Measurements from ENCODE around the gene SYNPO2L.
A peak's percentile ranks its signal among the peaks of the same experiment; 100 is the strongest.
"Not testable (repeated sequence)": the region's sequence is repeated elsewhere in the genome, so short reads cannot be mapped to it uniquely, and the experiment has no call there.

SYNPO2L gene

GRCh38 chr10:73663621-73664020 lies 7.8 kb upstream of the SYNPO2L start:
- not testable (repeated sequence) for DNase-seq; H3K4me3 ChIP-seq (ENCODE audit: low read depth, low read length); H3K36me3 ChIP-seq; H3K9me3 ChIP-seq; H3K27me3 ChIP-seq; H3K4me1 ChIP-seq

- not testable (repeated sequence) for H3K36me3 ChIP-seq; DNase-seq; H3K4me3 ChIP-seq (ENCODE audit: low read depth, low read length); H3K4me1 ChIP-seq; H3K9me3 ChIP-seq; H3K27me3 ChIP-seq
These were observed 6.9 kb upstream of the SYNPO2L start for GRCh38 chr10:73662705-73663104.

GRCh38 chr10:73655257-73655989 lies 406 bp downstream of the SYNPO2L start:
- Histone ChIP-seq H3K9me3 (no peaks in the 10 kb centered on the region), H3K4me1 (no peaks in the 10 kb centered on the region), H3K36me3 (no peaks in the 10 kb centered on the region), H3K4me3 (ENCODE audit: low read depth, low read length) (no peak overlapping the region), H3K27me3 (no peaks in the 10 kb centered on the region)
- TF ChIP-seq CTCF (IDR thresholded peaks at IDR 0.05; ENCODE audit: low read depth, low read length): no peak
- DNase-seq: no peak

- H3K4me1 ChIP-seq: no peaks in the 10 kb centered on the region
- DNase-seq: no peak
These were observed 2.1 kb downstream of the SYNPO2L start for GRCh38 chr10:73653701-73654100.

GRCh38 chr10:73653195-73653594 lies 2.6 kb downstream of the SYNPO2L start:
- DNase-seq: no peak
- H3K36me3 ChIP-seq: no peaks in the 10 kb centered on the region
- H3K4me3 ChIP-seq (ENCODE audit: low read depth, low read length): no peak overlapping the region
- H3K9me3 ChIP-seq: no peaks in the 10 kb centered on the region
- H3K4me1 ChIP-seq: no peaks in the 10 kb centered on the region
- H3K27me3 ChIP-seq: no peaks in the 10 kb centered on the region
- no peak for TF ChIP-seq CTCF (IDR thresholded peaks at IDR 0.05; ENCODE audit: low read depth, low read length)

More at GRCh38 chr10:73653701-73654100, 2.1 kb downstream of the SYNPO2L start:
- H3K9me3 ChIP-seq: no peaks in the 10 kb centered on the region
- no peak overlapping the region for H3K4me3 ChIP-seq (ENCODE audit: low read depth, low read length)
- no peaks in the 10 kb centered on the region for H3K27me3 ChIP-seq
- TF ChIP-seq CTCF (IDR thresholded peaks at IDR 0.05; ENCODE audit: low read depth, low read length): peak; percentile 39
- H3K36me3 ChIP-seq: no peaks in the 10 kb centered on the region

- no peak for DNase-seq
- no peaks in the 10 kb centered on the region for H3K4me1 ChIP-seq
- no peaks in the 10 kb centered on the region for H3K36me3 ChIP-seq
- no peaks in the 10 kb centered on the region for H3K27me3 ChIP-seq
- no peak overlapping the region for H3K4me3 ChIP-seq (ENCODE audit: low read depth, low read length)
- H3K9me3 ChIP-seq: no peaks in the 10 kb centered on the region
- no peak for TF ChIP-seq CTCF (IDR thresholded peaks at IDR 0.05; ENCODE audit: low read depth, low read length)
These were observed 5.1 kb downstream of the SYNPO2L start for GRCh38 chr10:73650537-73651331.

GRCh38 chr10:73649876-73650536 lies 5.8 kb downstream of the SYNPO2L start:
- no peaks in the 10 kb centered on the region for H3K9me3 ChIP-seq
- TF ChIP-seq CTCF (IDR thresholded peaks at IDR 0.05; ENCODE audit: low read depth, low read length): no peak
- H3K27me3 ChIP-seq: no peaks in the 10 kb centered on the region
- no peaks in the 10 kb centered on the region for H3K4me1 ChIP-seq
- no peaks in the 10 kb centered on the region for H3K36me3 ChIP-seq
- no peak overlapping the region for H3K4me3 ChIP-seq (ENCODE audit: low read depth, low read length)
- DNase-seq: no peak

All from BE2C (cell line).